MM.1S (cell line): ENCODE data around the gene KIF21B.

Experiments
- DNase-seq: peaks from one replicate; pipeline ENCODE4 v3.0.0-alpha.2; 2015
- H2AFZ ChIP-seq: fragments of 300-600 bp; sonication (generic); 2 replicates; pipeline ENCODE4 v1.6.0; 2016; ENCODE audit warnings: antibody characterized with exemption, low read length
- H3F3A ChIP-seq: fragments of 300-600 bp; sonication (generic); 2 replicates; pipeline ENCODE4 v1.6.1; 2016; ENCODE audit warnings: mild to moderate bottlenecking, antibody characterized with exemption, low read length, moderate library complexity, mixed read lengths; ENCODE audit not compliant: insufficient read depth
- H3K27ac ChIP-seq: fragments of 300-600 bp; sonication (generic); 2 replicates; pipeline ENCODE4 v1.5.1; 2016; ENCODE audit warnings: mild to moderate bottlenecking, low read length
- H3K27me3 ChIP-seq: fragments of 300-600 bp; sonication (generic); replicated peaks from 2 replicates; pipeline ENCODE4 v1.6.0; 2016; ENCODE audit warnings: low read length; ENCODE audit not compliant: insufficient read depth
- H3K36me3 ChIP-seq: fragments of 300-600 bp; sonication (generic); replicated peaks from 2 replicates; pipeline ENCODE4 v1.6.1; 2016; ENCODE audit warnings: mild to moderate bottlenecking, low read length, mixed read lengths; ENCODE audit not compliant: insufficient read depth
- H3K4me1 ChIP-seq: fragments of 300-600 bp; sonication (generic); 2 replicates; pipeline ENCODE4 v1.6.1; 2016; ENCODE audit warnings: low read length, mixed read lengths
- H3K4me2 ChIP-seq: fragments of 300-600 bp; sonication (generic); 2 replicates; pipeline ENCODE4 v1.6.0; 2016; ENCODE audit warnings: low read depth, low read length
- H3K4me3 ChIP-seq: fragments of 300-600 bp; sonication (generic); 2 replicates; pipeline ENCODE4 v1.5.1; 2016; ENCODE audit warnings: low read length, mixed read lengths
- H3K79me2 ChIP-seq: fragments of 300-600 bp; sonication (generic); 2 replicates; pipeline ENCODE4 v1.6.1; 2016; ENCODE audit warnings: mixed run types, low read length, mixed read lengths
- H3K9ac ChIP-seq: fragments of 300-600 bp; sonication (generic); 2 replicates; pipeline ENCODE4 v1.6.1; 2016; ENCODE audit warnings: low read length, mixed read lengths
- H3K9me2 ChIP-seq: fragments of 300-600 bp; sonication (generic); replicated peaks from 2 replicates; pipeline ENCODE4 v1.6.1; 2016; ENCODE audit warnings: mild to moderate bottlenecking, low read length, mixed read lengths; ENCODE audit not compliant: insufficient read depth
- H3K9me3 ChIP-seq: fragments of 300-600 bp; sonication (generic); replicated peaks from 2 replicates; pipeline ENCODE4 v1.6.1; 2016; ENCODE audit warnings: mild to moderate bottlenecking, low read length, mixed read lengths; ENCODE audit not compliant: insufficient read depth
- H4K20me1 ChIP-seq: fragments of 300-600 bp; sonication (generic); 2 replicates; pipeline ENCODE4 v1.6.1; 2016; ENCODE audit warnings: mild to moderate bottlenecking, low read length, moderate library complexity, mixed read lengths; ENCODE audit not compliant: insufficient read depth
- CTCF ChIP-seq: fragments of 300-600 bp; sonication (generic); IDR thresholded peaks from 2 replicates; pipeline ENCODE4 v1.5.1; 2016; ENCODE audit warnings: antibody characterized with exemption, low read length, mixed read lengths
- EZH2 ChIP-seq: fragments of 300-600 bp; sonication (generic); optimal IDR thresholded peaks from 2 replicates; pipeline ENCODE3; 2017; ENCODE audit warnings: low read depth, mild to moderate bottlenecking, antibody characterized with exemption, low read length, mixed read lengths
- EZH2phosphoT487 ChIP-seq: fragments of 300-600 bp; sonication (generic); IDR thresholded peaks from 2 replicates; pipeline ENCODE4 v1.6.1; 2018; ENCODE audit warnings: antibody characterized with exemption, low read length

Gene KIF21B

GRCh38 chr1:200925831-200926230 lies 97.7 kb downstream of the KIF21B start:
- Histone ChIP-seq H3K9me3 (no peaks in the 10 kb centered on the region), H3K27me3 (no peaks in the 10 kb centered on the region), H3K4me1 (no peaks in the 10 kb centered on the region), H3K27ac (no peak overlapping the region), H2AFZ (no peak overlapping the region), H3K4me2 (no peak overlapping the region), H4K20me1 (no peaks in the 10 kb centered on the region), H3K79me2 (no peaks in the 10 kb centered on the region), H3K4me3 (no peak overlapping the region), H3F3A (no peaks in the 10 kb centered on the region), H3K9me2 (no peaks in the 10 kb centered on the region), H3K9ac (no peak overlapping the region), H3K36me3 (no peaks in the 10 kb centered on the region)
- DNase-seq = no peak
- TF ChIP-seq EZH2 = no peak
- no peak for TF ChIP-seq EZH2phosphoT487
- no peak for TF ChIP-seq CTCF

GRCh38 chr1:200923601-200924000 lies 99.9 kb downstream of the KIF21B start:
- Histone ChIP-seq H3K9me3 (no peaks in the 10 kb centered on the region), H3K4me2 (no peak overlapping the region), H3K9me2 (no peaks in the 10 kb centered on the region), H3K79me2 (no peaks in the 10 kb centered on the region), H2AFZ (no peak overlapping the region), H3K36me3 (no peaks in the 10 kb centered on the region), H4K20me1 (no peaks in the 10 kb centered on the region), H3K27me3 (no peaks in the 10 kb centered on the region), H3K27ac (no peak overlapping the region), H3K9ac (no peak overlapping the region), H3F3A (no peaks in the 10 kb centered on the region), H3K4me3 (no peak overlapping the region), H3K4me1 (no peaks in the 10 kb centered on the region)
- no peak for DNase-seq
- TF ChIP-seq CTCF = no peak
- TF ChIP-seq EZH2phosphoT487 = no peak
- TF ChIP-seq EZH2 = no peak

- H3K9ac ChIP-seq = no peak overlapping the region
- H3K27me3 ChIP-seq = no peaks in the 10 kb centered on the region
- no peaks in the 10 kb centered on the region for H3F3A ChIP-seq
- H3K4me3 ChIP-seq = no peak overlapping the region
- H3K27ac ChIP-seq = no peak overlapping the region
- DNase-seq = no peak
- no peaks in the 10 kb centered on the region for H3K79me2 ChIP-seq
- no peaks in the 10 kb centered on the region for H3K9me3 ChIP-seq
- no peaks in the 10 kb centered on the region for H3K36me3 ChIP-seq
- H3K9me2 ChIP-seq = no peaks in the 10 kb centered on the region
- no peak for TF ChIP-seq CTCF
- no peak for TF ChIP-seq EZH2
- no peak for TF ChIP-seq EZH2phosphoT487
- H3K4me2 ChIP-seq = no peak overlapping the region
- H3K4me1 ChIP-seq = no peaks in the 10 kb centered on the region
- no peaks in the 10 kb centered on the region for H4K20me1 ChIP-seq
- no peak overlapping the region for H2AFZ ChIP-seq
These were observed 101.1 kb downstream of the KIF21B start for GRCh38 chr1:200922406-200922805.
